Measurements from ENCODE around the gene HPDL. TPM values are rescaled to one million over a fixed set of nuclear protein-coding genes. Genes with fewer than 3 reads are reported as not detected.

The HPDL gene
- total and polyA plus RNA-seq, 2 of the 4 experiments (the other 2 are of a cell fraction): 0.54 to 1.1 TPM

DNA sequence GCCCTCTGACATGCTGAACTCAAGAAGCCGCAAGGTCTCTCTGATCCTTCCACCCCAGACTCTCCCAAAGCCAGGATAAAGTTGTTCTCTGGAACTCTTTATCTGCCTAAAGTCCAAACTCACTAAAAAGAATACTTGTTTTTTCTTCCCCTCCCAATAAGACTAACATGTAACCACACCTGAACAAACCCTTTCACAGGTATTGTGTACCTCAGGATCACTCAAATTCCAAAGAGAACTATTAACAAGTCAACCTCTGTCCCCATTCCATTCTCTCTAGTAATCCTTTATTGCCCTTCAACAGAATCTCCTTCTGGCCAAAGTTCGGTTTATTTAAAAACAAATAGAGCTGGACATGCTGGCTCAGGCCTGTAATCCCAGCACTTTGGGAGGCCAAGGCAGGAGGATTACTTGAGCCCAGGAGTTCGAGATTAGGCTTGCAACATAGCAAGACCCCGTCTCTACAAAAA lies 9.2 kb downstream of the HPDL start:
- H3K4me1 ChIP-seq (ENCODE audit: control insufficient read depth, insufficient read depth, low read length): peaks cover 5% of the 10 kb centered on the region; the same call in 1 of the 2 replicates
- no peak overlapping the region for H3K56ac ChIP-seq (ENCODE audit: extremely low read depth, insufficient read depth, low read length)
- H2BK120ac ChIP-seq (ENCODE audit: low read depth, low read length): no peak overlapping the region
- peaks cover 8% of the 10 kb centered on the region for H3K9me1 ChIP-seq (ENCODE audit: insufficient read depth, low read length)
- no peak overlapping the region for H2AK5ac ChIP-seq (ENCODE audit: low read depth, low read length)
- in situ Hi-C loops (cut with MboI; ENCODE audit: low sequenced_read_pairs) (no loop called here), intact Hi-C loops (cut with micrococcal nuclease) (no loop called here), dilution Hi-C loops (cut with HindIII; ENCODE audit: low sequenced_read_pairs, unreplicated experiment) (no loop called here)
- H3K4ac ChIP-seq (ENCODE audit: low read depth, low read length): no peak overlapping the region
- H4K5ac ChIP-seq (ENCODE audit: low read depth, low read length): no peak overlapping the region
- H3K9me3 ChIP-seq (ENCODE audit: control insufficient read depth, insufficient read depth, low read length): no peaks in the 10 kb centered on the region
- ChIA-PET POLR2A (ENCODE audit: unreplicated experiment) (no interaction called here), CTCF (no interaction called here)
- H2AFZ ChIP-seq (replicated peaks; ENCODE audit: low read length, poor library complexity): no peak overlapping the region
- H2BK15ac ChIP-seq (ENCODE audit: low read depth, low read length): no peak overlapping the region
- peaks cover 15% of the 10 kb centered on the region for H3K36me3 ChIP-seq (ENCODE audit: control insufficient read depth, insufficient read depth, low read length)
- H4K91ac ChIP-seq (ENCODE audit: insufficient read depth, low read depth, low read length): no peak overlapping the region
- no peak overlapping the region for H3K9ac ChIP-seq (ENCODE audit: low read depth, low read length)
- no peak overlapping the region for H3K18ac ChIP-seq (ENCODE audit: low read depth, low read length)
- H3K27me3 ChIP-seq (ENCODE audit: control insufficient read depth, insufficient read depth, low read length): no peaks in the 10 kb centered on the region
- no peak for ATAC-seq (ENCODE audit: low read depth)
- WGBS, 2 experiments (ENCODE audit: extremely low coverage in 2 of 2, insufficient read length in 1 of 2): 88% methylated on average over 2 of the region's 4 CpGs; no CpG with 5 or more reads in 1 of the 2 experiments
- no peak overlapping the region for H4K8ac ChIP-seq (ENCODE audit: low read depth in 2 of 2, low read length in 2 of 2)
- no peak overlapping the region for H2BK5ac ChIP-seq (ENCODE audit: low read depth, low read length, poor library complexity, severe bottlenecking)
- no TSS peak for BruUV-seq (replicated peaks)
- no peak for DNase-seq
- peaks cover 11 to 22% of the 10 kb centered on the region in 2 experiments for H3K79me1 ChIP-seq (ENCODE audit: low read depth in 1 of 2, low read length in 2 of 2)
- TF ChIP-seq, protein P1, sequence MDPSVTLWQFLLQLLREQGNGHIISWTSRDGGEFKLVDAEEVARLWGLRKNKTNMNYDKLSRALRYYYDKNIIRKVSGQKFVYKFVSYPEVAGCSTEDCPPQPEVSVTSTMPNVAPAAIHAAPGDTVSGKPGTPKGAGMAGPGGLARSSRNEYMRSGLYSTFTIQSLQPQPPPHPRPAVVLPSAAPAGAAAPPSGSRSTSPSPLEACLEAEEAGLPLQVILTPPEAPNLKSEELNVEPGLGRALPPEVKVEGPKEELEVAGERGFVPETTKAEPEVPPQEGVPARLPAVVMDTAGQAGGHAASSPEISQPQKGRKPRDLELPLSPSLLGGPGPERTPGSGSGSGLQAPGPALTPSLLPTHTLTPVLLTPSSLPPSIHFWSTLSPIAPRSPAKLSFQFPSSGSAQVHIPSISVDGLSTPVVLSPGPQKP (IDR thresholded peaks at IDR 0.05; ENCODE audit: borderline replicate concordance, low read depth, low read length): no peak
- no peak for TF ChIP-seq CEBPB (IDR thresholded peaks at IDR 0.05; ENCODE audit: low read depth, low read length)
- TF ChIP-seq MXI1 (IDR thresholded peaks at IDR 0.05; ENCODE audit: borderline replicate concordance, low read depth, low read length): no peak
- no peak for TF ChIP-seq POLR2A (IDR thresholded peaks at IDR 0.05; ENCODE audit: low read depth, low read length)
- TF ChIP-seq, protein P2, sequence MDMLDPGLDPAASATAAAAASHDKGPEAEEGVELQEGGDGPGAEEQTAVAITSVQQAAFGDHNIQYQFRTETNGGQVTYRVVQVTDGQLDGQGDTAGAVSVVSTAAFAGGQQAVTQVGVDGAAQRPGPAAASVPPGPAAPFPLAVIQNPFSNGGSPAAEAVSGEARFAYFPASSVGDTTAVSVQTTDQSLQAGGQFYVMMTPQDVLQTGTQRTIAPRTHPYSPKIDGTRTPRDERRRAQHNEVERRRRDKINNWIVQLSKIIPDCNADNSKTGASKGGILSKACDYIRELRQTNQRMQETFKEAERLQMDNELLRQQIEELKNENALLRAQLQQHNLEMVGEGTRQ (IDR thresholded peaks at IDR 0.05; ENCODE audit: low read depth, low read length): no peak
- TF ChIP-seq, protein P3, sequence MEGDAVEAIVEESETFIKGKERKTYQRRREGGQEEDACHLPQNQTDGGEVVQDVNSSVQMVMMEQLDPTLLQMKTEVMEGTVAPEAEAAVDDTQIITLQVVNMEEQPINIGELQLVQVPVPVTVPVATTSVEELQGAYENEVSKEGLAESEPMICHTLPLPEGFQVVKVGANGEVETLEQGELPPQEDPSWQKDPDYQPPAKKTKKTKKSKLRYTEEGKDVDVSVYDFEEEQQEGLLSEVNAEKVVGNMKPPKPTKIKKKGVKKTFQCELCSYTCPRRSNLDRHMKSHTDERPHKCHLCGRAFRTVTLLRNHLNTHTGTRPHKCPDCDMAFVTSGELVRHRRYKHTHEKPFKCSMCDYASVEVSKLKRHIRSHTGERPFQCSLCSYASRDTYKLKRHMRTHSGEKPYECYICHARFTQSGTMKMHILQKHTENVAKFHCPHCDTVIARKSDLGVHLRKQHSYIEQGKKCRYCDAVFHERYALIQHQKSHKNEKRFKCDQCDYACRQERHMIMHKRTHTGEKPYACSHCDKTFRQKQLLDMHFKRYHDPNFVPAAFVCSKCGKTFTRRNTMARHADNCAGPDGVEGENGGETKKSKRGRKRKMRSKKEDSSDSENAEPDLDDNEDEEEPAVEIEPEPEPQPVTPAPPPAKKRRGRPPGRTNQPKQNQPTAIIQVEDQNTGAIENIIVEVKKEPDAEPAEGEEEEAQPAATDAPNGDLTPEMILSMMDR (conservative IDR thresholded peaks at IDR 0.05; ENCODE audit: low read depth, low read length): no peak
- TF ChIP-seq SMC3 (IDR thresholded peaks at IDR 0.05; ENCODE audit: low read depth, low read length): no peak
- no peak for TF ChIP-seq MAFK (IDR thresholded peaks at IDR 0.05; ENCODE audit: low read depth, low read length)
- TF ChIP-seq RAD21 (IDR thresholded peaks at IDR 0.05; ENCODE audit: low read length): no peak
- no peak for TF ChIP-seq FOS (IDR thresholded peaks at IDR 0.05; ENCODE audit: low read depth, low read length)
- TF ChIP-seq NFE2L2 (IDR thresholded peaks at IDR 0.05; ENCODE audit: low read depth, low read length): no peak
- TF ChIP-seq BHLHE40 (IDR thresholded peaks at IDR 0.05; ENCODE audit: low read depth, low read length): no peak
- TF ChIP-seq MAZ (IDR thresholded peaks at IDR 0.05; ENCODE audit: borderline replicate concordance, low read depth, low read length): no peak
- no peak for TF ChIP-seq RCOR1 (IDR thresholded peaks at IDR 0.05; ENCODE audit: insufficient replicate concordance, low read length)
- no peak for TF ChIP-seq CHD1 (IDR thresholded peaks at IDR 0.05; ENCODE audit: low read depth, low read length)
- H3K27ac ChIP-seq (ENCODE audit: insufficient read depth, low read length): no peak overlapping the region
- no peak overlapping the region for H2BK20ac ChIP-seq (ENCODE audit: low read depth, low read length)
- H4K20me1 ChIP-seq (ENCODE audit: insufficient read depth, low read length): no peaks in the 10 kb centered on the region; the same call in 1 of the 2 replicates
- no peak overlapping the region for H3K4me3 ChIP-seq (ENCODE audit: insufficient read depth, low read depth, low read length)
- H3K14ac ChIP-seq (replicated peaks; ENCODE audit: low read depth, low read length): no peak overlapping the region
- H3K4me2 ChIP-seq (ENCODE audit: low read depth, low read length): no peak overlapping the region
- no peak overlapping the region for H2AK9ac ChIP-seq (replicated peaks; ENCODE audit: low read depth, low read length, poor library complexity)
- no peak overlapping the region for H3K23ac ChIP-seq (ENCODE audit: low read depth, low read length)

Data from IMR-90 (cell line).